MM.1S (cell line): ENCODE results near the gene TESK2.
A peak's percentile ranks its signal among the peaks of the same experiment; 100 is the strongest.

ENCODE experiments used
- DNase-seq: peaks from one replicate; pipeline ENCODE4 v3.0.0-alpha.2; 2015
- H2AFZ ChIP-seq: fragments of 300-600 bp; sonication (generic); 2 replicates; pipeline ENCODE4 v1.6.0; 2016; ENCODE audit warnings: antibody characterized with exemption, low read length
- H3F3A ChIP-seq: fragments of 300-600 bp; sonication (generic); 2 replicates; pipeline ENCODE4 v1.6.1; 2016; ENCODE audit warnings: mild to moderate bottlenecking, antibody characterized with exemption, low read length, moderate library complexity, mixed read lengths; ENCODE audit not compliant: insufficient read depth
- H3K27ac ChIP-seq: fragments of 300-600 bp; sonication (generic); 2 replicates; pipeline ENCODE4 v1.5.1; 2016; ENCODE audit warnings: mild to moderate bottlenecking, low read length
- H3K27me3 ChIP-seq: fragments of 300-600 bp; sonication (generic); replicated peaks from 2 replicates; pipeline ENCODE4 v1.6.0; 2016; ENCODE audit warnings: low read length; ENCODE audit not compliant: insufficient read depth
- H3K36me3 ChIP-seq: fragments of 300-600 bp; sonication (generic); replicated peaks from 2 replicates; pipeline ENCODE4 v1.6.1; 2016; ENCODE audit warnings: mild to moderate bottlenecking, low read length, mixed read lengths; ENCODE audit not compliant: insufficient read depth
- H3K4me1 ChIP-seq: fragments of 300-600 bp; sonication (generic); 2 replicates; pipeline ENCODE4 v1.6.1; 2016; ENCODE audit warnings: low read length, mixed read lengths
- H3K4me2 ChIP-seq: fragments of 300-600 bp; sonication (generic); 2 replicates; pipeline ENCODE4 v1.6.0; 2016; ENCODE audit warnings: low read depth, low read length
- H3K4me3 ChIP-seq: fragments of 300-600 bp; sonication (generic); 2 replicates; pipeline ENCODE4 v1.5.1; 2016; ENCODE audit warnings: low read length, mixed read lengths
- H3K79me2 ChIP-seq: fragments of 300-600 bp; sonication (generic); 2 replicates; pipeline ENCODE4 v1.6.1; 2016; ENCODE audit warnings: mixed run types, low read length, mixed read lengths
- H3K9ac ChIP-seq: fragments of 300-600 bp; sonication (generic); 2 replicates; pipeline ENCODE4 v1.6.1; 2016; ENCODE audit warnings: low read length, mixed read lengths
- H3K9me2 ChIP-seq: fragments of 300-600 bp; sonication (generic); replicated peaks from 2 replicates; pipeline ENCODE4 v1.6.1; 2016; ENCODE audit warnings: mild to moderate bottlenecking, low read length, mixed read lengths; ENCODE audit not compliant: insufficient read depth
- H3K9me3 ChIP-seq: fragments of 300-600 bp; sonication (generic); replicated peaks from 2 replicates; pipeline ENCODE4 v1.6.1; 2016; ENCODE audit warnings: mild to moderate bottlenecking, low read length, mixed read lengths; ENCODE audit not compliant: insufficient read depth
- H4K20me1 ChIP-seq: fragments of 300-600 bp; sonication (generic); 2 replicates; pipeline ENCODE4 v1.6.1; 2016; ENCODE audit warnings: mild to moderate bottlenecking, low read length, moderate library complexity, mixed read lengths; ENCODE audit not compliant: insufficient read depth
- CTCF ChIP-seq: fragments of 300-600 bp; sonication (generic); IDR thresholded peaks from 2 replicates; pipeline ENCODE4 v1.5.1; 2016; ENCODE audit warnings: antibody characterized with exemption, low read length, mixed read lengths
- EZH2 ChIP-seq: fragments of 300-600 bp; sonication (generic); optimal IDR thresholded peaks from 2 replicates; pipeline ENCODE3; 2017; ENCODE audit warnings: low read depth, mild to moderate bottlenecking, antibody characterized with exemption, low read length, mixed read lengths
- EZH2phosphoT487 ChIP-seq: fragments of 300-600 bp; sonication (generic); IDR thresholded peaks from 2 replicates; pipeline ENCODE4 v1.6.1; 2018; ENCODE audit warnings: antibody characterized with exemption, low read length

TESK2 gene

GRCh38 chr1:45304311-45305081, 186.5 kb downstream of the TESK2 start:
- peak overlapping the region; percentile 89 for H3K9ac ChIP-seq
- H3K27ac ChIP-seq, result peak overlapping the region; percentile 80; the same call in 1 of the 2 replicates
- peak overlapping the region; percentile 69 for H3K4me3 ChIP-seq
- no peaks in the 10 kb centered on the region for H3F3A ChIP-seq
- H3K4me1 ChIP-seq, result peaks cover 5% of the 10 kb centered on the region; the same call in 1 of the 2 replicates
- no peaks in the 10 kb centered on the region for H3K27me3 ChIP-seq
- no peaks in the 10 kb centered on the region for H3K36me3 ChIP-seq
- H3K79me2 ChIP-seq, result no peaks in the 10 kb centered on the region
- H3K9me2 ChIP-seq, result no peaks in the 10 kb centered on the region
- H2AFZ ChIP-seq, result peak overlapping the region; percentile 88
- TF ChIP-seq CTCF, result no peak
- no peaks in the 10 kb centered on the region for H3K9me3 ChIP-seq
- no peaks in the 10 kb centered on the region for H4K20me1 ChIP-seq
- H3K4me2 ChIP-seq, result peak overlapping the region; percentile 88
- no peak for DNase-seq

GRCh38 chr1:45303520-45304310, 187.2 kb downstream of the TESK2 start:
- Histone ChIP-seq H3F3A (no peaks in the 10 kb centered on the region), H3K79me2 (no peaks in the 10 kb centered on the region), H4K20me1 (no peaks in the 10 kb centered on the region), H3K27ac (peak overlapping the region; percentile 80), H3K9ac (peak overlapping the region; percentile 89), H3K36me3 (no peaks in the 10 kb centered on the region), H3K4me2 (peak overlapping the region; percentile 88), H3K9me3 (no peaks in the 10 kb centered on the region), H3K4me1 (peaks cover 5% of the 10 kb centered on the region; the same call in 1 of the 2 replicates), H3K27me3 (no peaks in the 10 kb centered on the region), H2AFZ (peak overlapping the region; percentile 88), H3K9me2 (no peaks in the 10 kb centered on the region), H3K4me3 (peak overlapping the region; percentile 70)
- TF ChIP-seq CTCF (peak; percentile 83), EZH2 (no peak)
- peak; percentile 97 for DNase-seq

- H3K4me2 ChIP-seq, result peak overlapping the region; percentile 61
- H3K9me3 ChIP-seq, result no peaks in the 10 kb centered on the region
- H3K4me3 ChIP-seq, result peak overlapping the region; percentile 70
- H3K36me3 ChIP-seq, result no peaks in the 10 kb centered on the region
- H3K9ac ChIP-seq, result peak overlapping the region; percentile 69; the same call in 1 of the 2 replicates
- no peaks in the 10 kb centered on the region for H3K9me2 ChIP-seq
- no peaks in the 10 kb centered on the region for H4K20me1 ChIP-seq
- no peaks in the 10 kb centered on the region for H3K79me2 ChIP-seq
- no peaks in the 10 kb centered on the region for H3K27me3 ChIP-seq
- H3K4me1 ChIP-seq, result peaks cover 5% of the 10 kb centered on the region; the same call in 1 of the 2 replicates
- no peak for DNase-seq
- TF ChIP-seq EZH2 (no peak), EZH2phosphoT487 (no peak), CTCF (no peak)
- no peak overlapping the region for H3K27ac ChIP-seq
- H3F3A ChIP-seq, result no peaks in the 10 kb centered on the region
- peak overlapping the region; percentile 87 for H2AFZ ChIP-seq
Measured at GRCh38 chr1:45302505-45303150, 188.3 kb downstream of the TESK2 start.
